HG03520 (cell line): ENCODE measurements around the gene EIF1.
"Not testable (repeated sequence)": the region's sequence is repeated elsewhere in the genome, so short reads cannot be mapped to it uniquely, and the experiment has no call there.

Experiments used
- ATAC-seq: cut with Tn5 transposase; IDR thresholded peaks from one replicate; pipeline ENCODE4 v1.9.1; 2021; ENCODE audit warnings: mild to moderate bottlenecking, moderate library complexity; ENCODE audit not compliant: unreplicated experiment

EIF1 gene

GRCh38 chr17:41655611-41656111 is 33.0 kb upstream of the EIF1 start:
- no peak for ATAC-seq

GRCh38 chr17:41656249-41657023 is 32.2 kb upstream of the EIF1 start:
- ATAC-seq: no peak

DNA sequence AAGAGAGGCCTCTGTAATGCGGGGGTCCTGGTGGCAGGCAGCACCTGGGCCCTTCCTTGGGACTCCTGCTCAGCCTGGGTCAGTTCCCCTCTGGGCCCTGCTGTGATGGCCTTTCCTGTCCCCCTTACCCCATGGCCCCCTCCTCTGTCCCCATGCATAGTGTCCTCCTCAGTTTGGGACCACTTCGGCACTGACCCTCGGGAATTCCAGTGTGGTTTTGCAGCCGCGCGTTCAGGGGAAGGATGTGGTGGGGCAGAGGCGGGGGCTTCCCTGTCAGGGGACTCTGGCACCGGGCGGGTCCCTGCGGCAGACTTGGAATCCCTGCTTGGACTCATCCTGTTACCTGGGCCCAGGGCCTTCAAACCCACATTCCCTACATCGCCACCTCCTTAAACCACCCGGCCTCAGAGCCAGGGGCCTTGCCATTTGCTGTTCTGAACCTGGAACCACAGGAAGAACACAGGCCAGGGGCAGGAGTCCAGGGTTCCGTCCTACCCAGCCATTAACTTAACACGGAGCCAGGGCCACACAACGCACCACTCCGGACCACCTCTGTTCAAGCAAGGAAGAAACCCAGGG is 31.4 kb upstream of the EIF1 start:
- ATAC-seq: no peak

- no peak for ATAC-seq
Observed at GRCh38 chr17:41657936-41658335, 30.7 kb upstream of the EIF1 start.

- no peak for ATAC-seq
Observed at GRCh38 chr17:41658846-41659245, 29.8 kb upstream of the EIF1 start.

GRCh38 chr17:41659427-41660212 is 29.1 kb upstream of the EIF1 start:
- no peak for ATAC-seq

- ATAC-seq: no peak
Observed at GRCh38 chr17:41660221-41660711, 28.4 kb upstream of the EIF1 start.

DNA sequence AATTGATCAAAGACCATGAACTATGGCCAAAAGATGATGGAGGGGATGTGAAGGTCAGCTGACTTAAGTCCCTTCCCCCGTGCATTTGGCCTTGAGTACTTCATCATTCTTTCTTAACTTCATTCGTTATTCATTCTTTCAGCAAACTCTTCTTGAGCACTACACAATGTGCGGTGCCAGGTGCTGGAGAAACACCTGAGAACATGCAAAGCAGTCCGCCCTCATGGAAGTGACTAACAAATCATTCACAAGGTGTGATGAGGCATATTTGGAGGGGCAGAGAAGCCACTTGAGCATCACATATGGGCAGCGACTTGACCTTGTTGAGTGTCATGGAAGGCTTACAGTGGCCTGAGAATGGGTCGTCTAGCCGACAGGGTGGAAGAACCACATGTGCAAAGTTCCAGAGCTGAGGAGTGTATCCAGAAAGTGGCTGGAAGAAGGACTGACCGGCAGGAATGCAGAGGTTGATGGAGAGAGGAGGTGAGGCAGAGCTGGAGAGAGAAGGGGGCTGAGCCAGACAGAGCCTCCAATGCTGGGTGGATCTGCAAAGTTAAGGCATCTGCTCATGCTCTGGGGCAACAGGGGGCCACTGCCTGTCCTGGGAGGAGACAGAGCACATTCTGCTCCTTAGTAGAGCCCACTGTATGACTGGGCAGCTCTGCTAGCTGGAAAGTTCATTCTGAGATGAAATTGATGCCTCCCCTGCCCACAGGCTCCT is 25.1 kb upstream of the EIF1 start:
- no peak for ATAC-seq

- no peak for ATAC-seq
Observed at GRCh38 chr17:41664172-41664457, 24.6 kb upstream of the EIF1 start.

DNA sequence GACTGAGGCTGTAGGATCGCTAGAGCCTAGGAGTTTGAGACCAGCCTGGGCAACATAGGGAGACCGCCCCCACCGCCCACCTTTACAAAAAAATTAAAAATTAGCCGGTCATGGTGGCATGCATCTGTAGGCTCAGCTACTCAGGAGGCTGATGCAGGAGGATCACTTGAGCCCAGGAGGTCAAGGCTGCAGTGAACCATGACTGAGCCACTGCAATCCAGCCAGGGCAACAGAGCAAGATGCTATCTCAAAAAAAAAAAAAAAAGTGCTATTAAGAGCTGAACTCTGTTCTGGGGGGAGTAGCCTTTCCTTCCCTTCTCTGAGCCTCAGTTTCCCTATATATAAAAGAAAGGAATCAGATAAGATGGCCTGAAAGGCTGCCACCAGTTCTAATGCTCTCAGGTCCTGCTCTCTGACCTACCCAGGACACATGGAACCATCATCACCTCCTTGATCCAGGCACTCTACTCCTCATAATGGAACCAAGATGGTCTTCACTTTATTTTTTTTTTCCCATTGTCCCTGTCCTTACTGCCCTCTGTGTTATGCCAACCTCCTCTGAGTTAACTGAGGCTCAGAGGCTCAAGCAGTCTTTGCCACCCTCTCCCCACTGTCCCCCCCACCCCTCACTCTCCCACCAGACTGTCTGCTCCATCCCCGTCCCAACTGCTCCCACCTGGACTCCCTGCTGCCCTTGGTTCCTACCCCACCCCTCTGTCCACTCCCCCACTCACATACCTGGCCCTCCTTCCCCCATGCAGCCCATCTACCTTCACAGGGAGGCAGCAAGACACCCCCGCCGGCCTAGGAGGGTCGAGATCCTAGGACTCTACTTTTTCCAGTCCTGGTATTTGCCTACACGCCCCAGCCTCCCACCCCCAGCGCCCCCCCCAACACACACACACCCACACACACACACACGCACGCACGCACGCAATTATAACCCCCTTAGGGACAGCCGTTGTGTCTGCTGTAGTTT is 23.8 kb upstream of the EIF1 start:
- ATAC-seq: no peak

DNA sequence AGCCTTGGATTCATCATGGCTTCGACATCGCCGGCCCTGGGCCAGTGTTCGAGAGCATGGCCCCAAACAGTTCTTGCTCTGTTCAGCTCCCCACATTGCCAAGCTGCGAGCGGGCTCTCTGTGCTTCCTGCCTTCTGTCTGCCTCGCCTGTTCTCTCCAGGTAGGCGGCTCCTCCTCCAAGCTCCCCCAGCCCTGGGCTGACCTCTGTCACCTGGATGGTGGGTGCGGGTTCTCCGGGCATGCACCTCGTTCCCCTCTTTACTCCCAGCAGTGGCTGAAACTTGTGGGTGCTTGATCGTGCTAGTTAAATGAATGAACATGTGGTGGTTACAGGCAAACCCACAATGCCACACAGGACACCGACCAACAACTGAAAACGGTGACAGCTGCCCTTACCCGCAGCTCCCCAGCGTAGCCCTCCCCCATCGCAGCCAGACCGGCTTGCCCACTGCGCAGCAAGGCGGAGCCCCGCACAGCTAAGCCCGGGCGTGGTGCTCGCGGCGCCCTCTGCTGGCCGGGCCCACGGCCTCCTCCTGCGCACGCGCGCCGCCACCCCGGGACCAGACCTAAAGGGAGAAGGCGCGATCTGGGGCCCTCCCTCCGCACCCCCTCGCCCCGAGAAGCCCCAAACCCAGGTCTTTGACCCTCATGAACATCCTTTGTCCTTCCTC is 23.0 kb upstream of the EIF1 start:
- ATAC-seq: peak; percentile 45

DNA sequence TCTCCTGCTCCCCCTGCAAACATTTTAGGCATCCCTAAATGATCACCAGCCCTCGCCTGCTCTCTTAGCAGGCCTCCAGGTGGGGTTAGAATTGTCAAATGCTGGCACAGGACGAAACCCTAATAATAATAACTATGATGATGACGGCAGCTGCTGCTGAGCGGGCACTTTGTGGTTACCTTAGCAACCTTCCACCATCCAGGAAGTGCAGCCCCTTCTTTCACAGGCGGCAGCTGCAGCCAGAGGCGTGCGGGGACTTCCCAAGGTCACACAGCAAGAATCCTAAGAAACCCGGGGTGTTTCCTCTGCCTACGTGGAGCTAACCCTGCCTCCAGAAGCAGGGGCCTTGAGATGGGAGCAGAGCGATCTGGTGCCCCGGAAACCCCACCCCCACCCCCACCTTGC is 22.4 kb upstream of the EIF1 start:
- ATAC-seq: peak; percentile 27

- peak; percentile 51 for ATAC-seq
Observed at GRCh38 chr17:41666708-41667279, 21.9 kb upstream of the EIF1 start.

DNA sequence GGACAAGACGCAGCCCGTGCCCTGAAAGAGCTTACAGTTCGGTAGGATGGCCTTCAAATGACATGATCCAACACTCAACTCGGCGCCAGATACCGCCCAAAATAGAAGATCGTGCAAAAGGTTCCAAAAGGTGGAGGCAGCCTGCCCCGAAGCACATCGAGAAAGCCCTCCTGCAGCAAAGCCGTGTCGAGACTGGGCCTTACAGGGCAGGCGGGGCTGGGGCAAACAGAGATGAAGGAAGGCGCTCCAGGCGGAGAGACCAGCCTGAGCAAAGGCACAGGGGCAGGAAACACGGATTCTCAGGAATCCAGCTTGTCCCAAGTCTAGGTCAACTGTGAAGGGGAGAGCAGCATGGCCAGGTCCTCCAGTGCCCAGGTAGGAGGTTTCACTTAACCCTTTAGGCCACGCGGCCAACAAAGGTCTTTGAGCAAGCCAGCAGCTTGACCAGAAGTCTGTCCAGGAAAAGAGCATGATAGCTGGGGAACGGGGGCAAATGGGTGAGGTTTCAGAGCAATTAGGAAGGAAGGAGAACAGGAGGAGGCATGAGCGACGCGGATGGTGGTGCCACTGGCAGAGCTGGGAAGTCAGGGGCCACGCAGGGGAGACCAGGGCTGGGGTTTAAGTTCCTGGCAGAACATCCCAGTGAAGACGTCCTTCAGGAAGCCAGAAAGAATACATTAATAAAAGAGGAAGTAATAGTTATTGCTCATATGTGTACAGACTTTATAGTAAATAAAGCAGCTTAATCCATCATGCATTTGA is 21.2 kb upstream of the EIF1 start:
- no peak for ATAC-seq

GRCh38 chr17:41672153-41672552 is 16.5 kb upstream of the EIF1 start:
- no peak for ATAC-seq

DNA sequence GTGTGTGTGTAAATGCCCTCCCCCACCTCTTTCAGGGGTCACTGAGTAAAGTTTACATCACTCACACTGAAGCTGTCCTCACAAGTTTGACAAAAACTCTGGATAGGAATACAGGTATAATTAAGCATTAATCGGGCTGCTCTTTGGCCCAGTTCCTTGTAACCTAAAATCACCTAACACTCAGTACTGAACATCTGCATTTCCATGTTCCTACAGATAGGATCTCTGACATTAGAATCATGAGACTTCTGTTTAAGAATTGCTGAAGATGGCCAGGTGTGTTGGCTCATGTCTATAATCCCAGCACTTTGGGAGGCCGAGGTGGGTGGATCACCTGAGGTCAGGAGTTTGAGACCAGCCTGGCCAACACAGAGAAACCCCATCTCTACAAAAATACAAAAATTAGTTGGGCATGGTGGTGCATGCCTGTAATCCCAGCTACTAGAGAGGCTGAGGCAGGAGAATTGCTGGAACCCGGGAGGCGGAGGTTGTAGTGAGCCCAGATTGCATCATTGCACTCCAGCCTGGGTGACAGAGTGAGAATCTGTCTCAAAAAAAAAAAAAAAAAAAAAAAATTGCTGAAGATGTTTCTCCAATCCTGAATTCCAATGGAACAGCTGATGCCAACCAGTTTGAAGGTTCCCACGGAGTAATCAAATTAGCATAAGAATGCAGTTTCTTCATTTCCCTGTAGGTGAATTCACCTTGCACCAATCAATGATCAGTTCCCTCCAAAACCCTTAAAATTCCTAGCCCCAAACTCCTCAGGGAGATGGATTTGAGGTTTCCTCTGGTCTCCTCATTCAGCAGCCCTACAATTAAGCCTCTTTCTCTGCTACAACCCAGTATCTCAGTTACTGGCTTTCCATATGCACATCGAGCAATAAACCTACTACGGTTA is 13.3 kb upstream of the EIF1 start:
- ATAC-seq: not testable (repeated sequence)

- ATAC-seq: no peak
Observed at GRCh38 chr17:41676058-41676419, 12.6 kb upstream of the EIF1 start.
